PC-9 (cell line): ENCODE data around the gene GNGT1.

ENCODE experiments used
- CTCF ChIP-seq: fragments of 200-600 bp; sonication (generic); conservative IDR thresholded peaks from 2 replicates; pipeline ENCODE4 v1.6.1; 2017; ENCODE audit warnings: mixed run types, antibody characterized with exemption, mild to moderate bottlenecking, moderate library complexity
- EZH2 ChIP-seq: fragments of 200-600 bp; sonication (generic); IDR thresholded peaks from 2 replicates; pipeline ENCODE4 v1.8.0; 2017; ENCODE audit warnings: antibody characterized with exemption, low read depth

GRCh38 chr7:93923296-93923695 lies 16.9 kb downstream of the GNGT1 start:
- TF ChIP-seq CTCF (no peak), EZH2 (no peak)
